GM18951 (cell line): Measurements from ENCODE around the gene PCDHB8.
"Not testable (repeated sequence)": the region's sequence is repeated elsewhere in the genome, so short reads cannot be mapped to it uniquely, and the experiment has no call there.

Source experiments
- POLR2A ChIP-seq: IDR thresholded peaks from 4 replicates; pipeline ENCODE4 v1.6.1; 2011; ENCODE audit warnings: mild to moderate bottlenecking; ENCODE audit not compliant: insufficient read length, insufficient read depth; ENCODE audit errors: extremely low read depth
- in situ Hi-C: fragments of 300-500 bp; cut with MboI; formaldehyde crosslinking; loops from one replicate; pipeline ENCODE4 v1.12.0; 2022; ENCODE audit warnings: low sequenced_read_pairs, mixed read lengths, inconsistent platforms; ENCODE audit not compliant: unreplicated experiment

The PCDHB8 gene

DNA sequence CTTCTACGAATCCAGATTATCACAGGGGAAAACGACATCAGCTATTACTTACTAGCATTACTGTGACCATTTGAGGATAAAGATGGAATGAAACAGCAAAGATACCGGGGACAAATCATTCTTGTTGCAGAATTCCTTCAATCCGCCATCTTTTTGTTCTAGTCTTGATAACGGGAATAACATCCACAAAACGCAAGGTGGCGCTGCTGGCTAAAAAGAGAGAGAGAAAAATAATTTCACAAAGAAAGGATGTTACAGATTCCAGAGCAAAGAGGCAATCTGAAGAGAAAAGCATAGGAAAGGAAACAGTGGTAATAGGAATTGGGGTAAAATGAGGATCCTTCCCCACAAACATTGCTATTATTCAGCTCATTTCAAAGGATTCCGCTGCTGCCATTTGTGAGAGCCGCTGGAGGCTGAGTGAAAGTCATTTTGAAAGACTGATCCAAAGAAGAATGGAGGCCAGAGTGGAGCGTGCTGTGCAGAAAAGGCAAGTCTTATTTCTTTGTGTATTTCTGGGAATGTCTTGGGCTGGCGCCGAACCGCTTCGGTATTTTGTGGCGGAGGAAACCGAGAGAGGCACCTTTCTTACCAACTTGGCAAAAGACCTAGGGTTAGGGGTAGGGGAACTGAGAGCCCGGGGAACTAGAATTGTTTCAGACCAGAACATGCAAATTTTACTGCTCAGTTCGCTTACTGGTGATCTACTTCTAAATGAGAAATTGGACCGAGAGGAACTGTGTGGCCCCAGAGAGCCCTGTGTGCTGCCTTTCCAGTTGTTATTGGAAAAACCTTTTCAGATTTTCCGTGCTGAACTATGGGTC is 5.0 kb upstream of the PCDHB8 start, which contains the start of gene PCDHB7:
PCDHB7 (plus strand) TSS at position 264 of the 824 bp plus-strand sequence; CDS start at position 456, 192 bp downstream.
- in situ Hi-C loops: no loop called here
- no peak for TF ChIP-seq POLR2A

DNA sequence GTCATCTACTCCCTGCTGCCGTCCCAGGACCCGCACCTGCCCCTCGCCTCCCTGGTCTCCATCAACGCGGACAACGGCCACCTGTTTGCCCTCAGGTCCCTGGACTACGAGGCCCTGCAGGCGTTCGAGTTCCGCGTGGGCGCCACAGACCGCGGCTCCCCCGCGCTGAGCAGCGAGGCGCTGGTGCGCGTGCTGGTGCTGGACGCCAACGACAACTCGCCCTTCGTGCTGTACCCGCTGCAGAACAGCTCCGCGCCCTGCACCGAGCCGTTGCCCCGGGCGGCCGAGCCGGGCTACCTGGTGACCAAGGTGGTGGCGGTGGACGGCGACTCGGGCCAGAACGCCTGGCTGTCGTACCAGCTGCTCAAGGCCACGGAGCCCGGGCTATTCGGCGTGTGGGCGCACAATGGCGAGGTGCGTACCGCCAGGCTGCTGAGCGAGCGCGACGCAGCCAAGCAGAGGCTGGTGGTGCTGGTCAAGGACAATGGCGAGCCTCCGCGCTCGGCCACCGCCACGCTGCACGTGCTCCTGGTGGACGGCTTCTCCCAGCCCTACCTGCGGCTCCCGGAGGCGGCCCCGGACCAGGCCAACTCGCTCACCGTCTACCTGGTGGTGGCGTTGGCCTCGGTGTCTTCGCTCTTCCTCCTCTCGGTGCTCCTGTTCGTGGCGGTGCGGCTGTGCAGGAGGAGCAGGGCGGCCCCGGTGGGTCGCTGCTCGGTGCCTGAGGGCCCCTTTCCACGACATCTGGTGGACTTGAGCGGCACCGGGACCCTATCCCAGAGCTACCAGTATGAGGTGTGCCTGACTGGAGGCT is 3.1 kb upstream of the PCDHB8 start:
- in situ Hi-C loops: not testable (repeated sequence)

DNA sequence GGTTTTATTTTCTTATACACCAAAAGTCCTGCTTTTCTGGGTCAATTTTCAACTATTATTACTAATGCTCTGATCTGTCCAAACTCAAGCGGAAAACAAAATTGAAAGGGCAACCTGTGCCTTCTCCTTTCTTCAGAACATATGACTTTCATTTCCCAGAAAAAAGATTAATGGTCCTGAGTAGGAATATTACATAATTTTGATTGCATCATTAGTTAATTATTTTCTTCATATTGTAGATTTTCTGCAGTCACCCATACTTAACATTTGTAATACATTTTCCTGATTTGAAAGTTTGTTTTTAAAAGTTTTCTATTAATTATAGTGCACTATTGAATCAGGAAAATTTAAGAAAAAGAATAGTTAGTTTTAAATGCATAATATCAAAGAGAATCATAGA is 1.7 kb upstream of the PCDHB8 start:
- TF ChIP-seq POLR2A: no peak
- in situ Hi-C loops: no loop called here

DNA sequence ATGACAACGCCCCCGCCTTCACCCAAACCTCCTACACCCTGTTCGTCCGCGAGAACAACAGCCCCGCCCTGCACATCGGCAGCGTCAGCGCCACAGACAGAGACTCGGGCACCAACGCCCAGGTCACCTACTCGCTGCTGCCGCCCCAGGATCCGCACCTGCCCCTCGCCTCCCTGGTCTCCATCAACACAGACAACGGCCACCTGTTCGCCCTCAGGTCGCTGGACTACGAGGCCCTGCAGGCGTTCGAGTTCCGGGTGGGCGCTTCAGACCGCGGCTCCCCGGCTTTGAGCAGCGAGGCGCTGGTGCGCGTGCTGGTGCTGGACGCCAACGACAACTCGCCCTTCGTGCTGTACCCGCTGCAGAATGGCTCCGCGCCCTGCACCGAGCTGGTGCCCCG is 1.8 kb downstream of the PCDHB8 start:
- in situ Hi-C loops: not testable (repeated sequence)

DNA sequence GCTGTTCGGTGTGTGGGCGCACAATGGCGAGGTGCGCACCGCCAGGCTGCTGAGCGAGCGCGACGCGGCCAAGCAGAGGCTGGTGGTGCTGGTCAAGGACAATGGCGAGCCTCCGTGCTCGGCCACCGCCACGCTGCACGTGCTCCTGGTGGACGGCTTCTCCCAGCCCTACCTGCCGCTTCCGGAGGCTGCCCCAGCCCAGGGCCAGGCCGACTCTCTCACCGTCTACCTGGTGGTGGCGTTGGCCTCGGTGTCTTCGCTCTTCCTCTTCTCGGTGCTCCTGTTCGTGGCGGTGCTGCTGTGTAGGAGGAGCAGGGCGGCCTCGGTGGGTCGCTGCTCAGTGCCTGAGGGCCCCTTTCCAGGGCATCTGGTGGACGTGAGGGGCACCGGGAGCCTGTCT is 2.3 kb downstream of the PCDHB8 start:
- in situ Hi-C loops: not testable (repeated sequence)

DNA sequence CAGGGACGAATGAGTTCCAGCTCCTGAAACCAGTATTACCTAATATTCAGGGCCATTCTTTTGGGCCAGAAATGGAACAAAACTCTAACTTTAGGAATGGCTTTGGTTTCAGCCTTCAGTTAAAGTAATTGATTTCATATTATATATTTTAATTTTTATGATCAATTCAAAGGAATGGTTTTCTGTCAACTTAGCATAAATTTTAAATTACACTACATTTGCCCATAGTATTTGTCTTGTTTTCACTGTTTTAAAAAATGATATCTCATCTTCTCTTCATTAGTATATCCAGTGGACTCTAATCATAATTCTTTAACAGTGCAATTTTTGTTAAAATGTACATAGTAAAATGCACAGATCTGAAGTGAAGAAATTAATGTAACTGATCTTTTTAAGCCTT is 2.7 kb downstream of the PCDHB8 start:
- TF ChIP-seq POLR2A: no peak
- in situ Hi-C loops: no loop called here

DNA sequence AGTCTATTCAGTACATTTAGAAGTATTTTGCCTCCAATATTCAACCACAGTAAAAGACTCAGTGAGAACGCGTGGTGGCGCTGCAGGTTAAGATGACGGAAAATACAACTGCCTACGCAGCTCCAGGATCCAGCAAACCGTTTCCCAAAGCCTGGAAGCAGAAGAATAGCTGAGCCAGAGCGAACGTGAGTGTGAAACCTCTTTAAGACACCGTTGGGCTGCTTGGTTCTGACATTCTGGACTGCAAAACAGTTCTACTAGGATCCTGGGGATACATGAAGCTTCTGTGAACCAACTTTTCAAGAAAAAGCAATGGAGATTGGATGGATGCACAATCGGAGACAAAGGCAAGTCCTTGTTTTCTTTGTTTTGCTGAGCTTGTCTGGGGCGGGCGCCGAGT is 4.7 kb downstream of the PCDHB8 start, which contains the start of gene PCDHB16:
PCDHB16 (plus strand) TSS at position 140 of the 400 bp plus-strand sequence; CDS start at position 313, 173 bp downstream.
- in situ Hi-C loops: no loop called here

DNA sequence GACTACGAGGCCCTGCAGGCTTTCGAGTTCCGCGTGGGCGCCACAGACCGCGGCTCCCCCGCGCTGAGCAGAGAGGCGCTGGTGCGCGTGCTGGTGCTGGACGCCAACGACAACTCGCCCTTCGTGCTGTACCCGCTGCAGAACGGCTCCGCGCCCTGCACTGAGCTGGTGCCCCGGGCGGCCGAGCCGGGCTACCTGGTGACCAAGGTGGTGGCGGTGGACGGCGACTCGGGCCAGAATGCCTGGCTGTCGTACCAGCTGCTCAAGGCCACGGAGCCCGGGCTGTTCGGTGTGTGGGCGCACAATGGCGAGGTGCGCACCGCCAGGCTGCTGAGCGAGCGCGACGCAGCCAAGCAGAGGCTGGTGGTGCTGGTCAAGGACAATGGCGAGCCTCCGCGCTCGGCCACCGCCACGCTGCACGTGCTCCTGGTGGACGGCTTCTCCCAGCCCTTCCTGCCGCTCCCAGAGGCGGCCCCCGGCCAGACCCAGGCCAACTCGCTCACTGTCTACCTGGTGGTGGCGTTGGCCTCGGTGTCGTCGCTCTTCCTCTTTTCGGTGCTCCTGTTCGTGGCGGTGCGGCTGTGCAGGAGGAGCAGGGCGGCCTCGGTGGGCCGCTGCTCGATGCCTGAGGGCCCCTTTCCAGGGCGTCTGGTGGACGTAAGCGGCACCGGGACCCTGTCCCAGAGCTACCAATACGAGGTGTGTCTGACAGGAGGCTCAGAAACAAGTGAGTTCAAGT is 6.7 kb downstream of the PCDHB8 start:
- in situ Hi-C loops: not testable (repeated sequence)

More for the DNA sequence above, 4.7 kb downstream of the PCDHB8 start, which contains the start of gene PCDHB16:
- no peak for TF ChIP-seq POLR2A

DNA sequence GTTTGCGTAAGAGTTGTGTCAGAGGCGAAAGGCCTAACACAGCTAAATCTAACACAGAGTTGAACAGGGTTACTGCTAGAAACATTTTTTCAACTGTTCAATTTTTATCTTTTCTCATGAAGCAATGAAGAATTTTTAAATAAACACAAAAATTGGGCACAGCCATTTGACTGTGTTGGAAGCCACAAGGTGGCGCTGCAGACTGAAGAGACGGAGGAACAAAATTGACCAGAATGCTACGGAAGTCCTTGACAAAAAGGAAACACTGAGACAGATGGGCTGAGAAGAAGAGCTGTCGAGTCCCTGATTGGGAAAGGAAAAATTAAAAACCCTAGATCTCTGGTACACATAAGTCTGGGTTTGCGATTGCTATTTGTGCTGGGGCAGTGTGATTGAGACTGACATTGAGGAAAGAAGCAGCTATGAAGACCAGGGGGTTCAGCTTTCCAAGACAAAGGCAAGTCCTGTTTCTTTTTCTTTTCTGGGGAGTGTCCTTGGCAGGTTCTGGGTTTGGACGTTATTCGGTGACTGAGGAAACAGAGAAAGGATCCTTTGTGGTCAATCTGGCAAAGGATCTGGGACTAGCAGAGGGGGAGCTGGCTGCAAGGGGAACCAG is 9.4 kb downstream of the PCDHB8 start, which contains the start of gene PCDHB9:
PCDHB9 (plus strand) TSS at position 265 of the 616 bp plus-strand sequence; CDS start at position 423, 158 bp downstream.
- in situ Hi-C loops: no loop called here
- TF ChIP-seq POLR2A: no peak

DNA sequence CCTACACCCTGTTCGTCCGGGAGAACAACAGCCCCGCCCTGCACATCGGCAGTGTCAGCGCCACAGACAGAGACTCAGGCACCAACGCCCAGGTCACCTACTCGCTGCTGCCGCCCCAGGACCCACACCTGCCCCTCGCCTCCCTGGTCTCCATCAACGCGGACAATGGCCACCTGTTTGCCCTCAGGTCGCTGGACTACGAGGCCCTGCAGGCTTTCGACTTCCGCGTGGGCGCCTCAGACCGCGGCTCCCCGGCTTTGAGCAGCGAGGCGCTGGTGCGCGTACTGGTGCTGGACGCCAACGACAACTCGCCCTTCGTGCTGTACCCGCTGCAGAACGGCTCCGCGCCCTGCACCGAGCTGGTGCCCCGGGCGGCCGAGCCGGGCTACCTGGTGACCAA is 11.1 kb downstream of the PCDHB8 start:
- in situ Hi-C loops: not testable (repeated sequence)

DNA sequence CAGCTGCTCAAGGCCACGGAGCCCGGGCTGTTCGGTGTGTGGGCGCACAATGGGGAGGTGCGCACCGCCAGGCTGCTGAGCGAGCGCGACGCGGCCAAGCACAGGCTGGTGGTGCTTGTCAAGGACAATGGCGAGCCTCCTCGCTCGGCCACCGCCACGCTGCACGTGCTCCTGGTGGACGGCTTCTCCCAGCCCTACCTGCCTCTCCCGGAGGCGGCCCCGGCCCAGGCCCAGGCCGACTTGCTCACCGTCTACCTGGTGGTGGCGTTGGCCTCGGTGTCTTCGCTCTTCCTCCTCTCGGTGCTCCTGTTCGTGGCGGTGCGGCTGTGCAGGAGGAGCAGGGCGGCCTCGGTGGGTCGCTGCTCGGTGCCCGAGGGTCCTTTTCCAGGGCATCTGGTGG is 11.5 kb downstream of the PCDHB8 start:
- in situ Hi-C loops: not testable (repeated sequence)

DNA sequence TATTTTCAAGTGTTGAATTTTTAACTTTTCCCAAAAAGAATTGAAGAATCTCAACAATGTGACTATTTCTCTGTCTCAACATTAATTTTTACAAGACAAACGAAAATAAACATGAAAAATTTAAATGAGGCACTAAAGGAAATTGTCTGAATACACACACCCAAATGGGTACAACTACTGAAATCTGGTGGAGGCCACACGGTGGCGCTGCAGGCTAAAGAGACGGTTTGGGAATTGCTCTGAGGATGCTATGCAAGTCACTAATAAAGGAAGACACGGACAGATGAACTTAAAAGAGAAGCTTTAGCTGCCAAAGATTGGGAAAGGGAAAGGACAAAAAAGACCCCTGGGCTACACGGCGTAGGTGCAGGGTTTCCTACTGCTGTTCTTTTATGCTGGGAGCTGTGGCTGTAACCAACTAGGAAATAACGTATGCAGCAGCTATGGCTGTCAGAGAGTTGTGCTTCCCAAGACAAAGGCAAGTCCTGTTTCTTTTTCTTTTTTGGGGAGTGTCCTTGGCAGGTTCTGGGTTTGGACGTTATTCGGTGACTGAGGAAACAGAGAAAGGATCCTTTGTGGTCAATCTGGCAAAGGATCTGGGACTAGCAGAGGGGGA is 14.6 kb downstream of the PCDHB8 start, which contains the start of gene PCDHB10:
PCDHB10 (plus strand) TSS at position 244 of the 616 bp plus-strand sequence; CDS start at position 444, 200 bp downstream.
- no peak for TF ChIP-seq POLR2A
- in situ Hi-C loops: no loop called here

DNA sequence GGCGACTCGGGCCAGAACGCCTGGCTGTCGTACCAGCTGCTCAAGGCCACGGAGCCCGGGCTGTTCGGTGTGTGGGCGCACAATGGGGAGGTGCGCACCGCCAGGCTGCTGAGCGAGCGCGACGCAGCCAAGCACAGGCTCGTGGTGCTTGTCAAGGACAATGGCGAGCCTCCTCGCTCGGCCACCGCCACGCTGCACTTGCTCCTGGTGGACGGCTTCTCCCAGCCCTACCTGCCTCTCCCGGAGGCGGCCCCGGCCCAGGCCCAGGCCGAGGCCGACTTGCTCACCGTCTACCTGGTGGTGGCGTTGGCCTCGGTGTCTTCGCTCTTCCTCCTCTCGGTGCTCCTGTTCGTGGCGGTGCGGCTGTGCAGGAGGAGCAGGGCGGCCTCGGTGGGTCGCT is 16.7 kb downstream of the PCDHB8 start:
- in situ Hi-C loops: not testable (repeated sequence)
